IMR-90 (cell line): ENCODE measurements around the gene NRIP1.

Experiments used
- CEBPB ChIP-seq: IDR thresholded peaks from 2 replicates; pipeline ENCODE4 v1.6.1; 2012; ENCODE audit warnings: low read depth, low read length, improper control_type of control experiment
- CTCF ChIP-seq: conservative IDR thresholded peaks from 2 replicates; pipeline ENCODE4 v1.5.1; 2012; ENCODE audit warnings: mild to moderate bottlenecking, low read depth, low read length, improper control_type of control experiment
- ELK1 ChIP-seq: fragments of 150-350 bp; IDR thresholded peaks from 2 replicates; pipeline ENCODE4 v1.6.1; 2016; ENCODE audit warnings: low read depth, mild to moderate bottlenecking, low read length, moderate library complexity, borderline replicate concordance
- FOS ChIP-seq: fragments of 150-350 bp; IDR thresholded peaks from 2 replicates; pipeline ENCODE4 v1.6.1; 2016; ENCODE audit warnings: low read depth, low read length
- MAFK ChIP-seq: IDR thresholded peaks from 2 replicates; pipeline ENCODE4 v1.6.1; 2012; ENCODE audit warnings: low read depth, low read length, improper control_type of control experiment
- MAZ ChIP-seq: IDR thresholded peaks from 2 replicates; pipeline ENCODE4 v1.6.1; 2012; ENCODE audit warnings: low read depth, mild to moderate bottlenecking, low read length, improper control_type of control experiment, moderate library complexity, borderline replicate concordance
- NFE2L2 ChIP-seq: fragments of 150-350 bp; IDR thresholded peaks from 2 replicates; pipeline ENCODE4 v1.6.1; 2016; ENCODE audit warnings: low read depth, mild to moderate bottlenecking, low read length
- POLR2A ChIP-seq: IDR thresholded peaks from 2 replicates; pipeline ENCODE4 v1.6.1; 2012; ENCODE audit warnings: mild to moderate bottlenecking, low read depth, low read length
- RAD21 ChIP-seq: IDR thresholded peaks from 2 replicates; pipeline ENCODE4 v1.6.1; 2012; ENCODE audit warnings: low read length, improper control_type of control experiment
- RFX5 ChIP-seq: IDR thresholded peaks from 2 replicates; pipeline ENCODE4 v1.8.0; 2012; ENCODE audit warnings: low read depth, mild to moderate bottlenecking, low read length, moderate library complexity
- USF2 ChIP-seq: fragments of 150-350 bp; IDR thresholded peaks from 2 replicates; pipeline ENCODE4 v1.6.1; 2017; ENCODE audit warnings: mild to moderate bottlenecking, antibody characterized with exemption, low read length, low read depth

GRCh38 chr21:14998336-14998735, 66.5 kb downstream of the NRIP1 start:
- no peak for TF ChIP-seq NFE2L2
- no peak for TF ChIP-seq POLR2A
- TF ChIP-seq CTCF: no peak
- TF ChIP-seq RFX5: no peak
- TF ChIP-seq RAD21: no peak
- no peak for TF ChIP-seq MAFK
- TF ChIP-seq USF2: no peak
- no peak for TF ChIP-seq FOS
- no peak for TF ChIP-seq CEBPB
- TF ChIP-seq MAZ: no peak
- no peak for TF ChIP-seq ELK1
